Left cardiac atrium (tissue), 4 donors: ENCODE data around the gene COMT. TPM values are rescaled to one million over a fixed set of nuclear protein-coding genes. Genes with fewer than 3 reads are reported as not detected.

Experiments
- ATAC-seq, 2 donors: fragments of 200-7000 bp; cut with Tn5 transposase; one replicate each; pipeline ENCODE4 v1.9.1; 2020; ENCODE audit warnings: mild to moderate bottlenecking in 2 of 2, moderate library complexity in 2 of 2
- DNase-seq: peaks from one replicate; pipeline ENCODE4 v3.0.0-alpha.2; 2020
- intact Hi-C, 2 donors: fragments of 100-400 bp; cut with DNase I; formaldehyde crosslinking; loops; one replicate each; pipeline versions ENCODE4 v1.14.1 to v1.15.1; 2022 to 2023
- total RNA-seq, 2 donors: library from RNA; stranded (reverse); fragmentation: NEBNext Ultra II Directional; extraction: Animal tissue kit (Norgen Biotek cat#: 25700); gene quantifications; one replicate each; pipeline ENCODE4 v1.2.1, GENCODE V29; 2021
- donor health status: DM: no; HTN: yes; CAD: no.
- donor health status: DM: no; HTN: yes; CAD: no; lungs with severe emphysema.
- donor health status: DM: yes; HTN: yes; CAD: no.
- donor health status: Dilated cardiomyopathy.

COMT gene
- total RNA-seq, 2 donors from 2014 or later = 101 to 103 TPM

- intact Hi-C loops = loop anchor here in 1 of 2 donors (10.0 kb wide), 1 partner anchor 140 kb away; the partner anchor contains the start of genes RANBP1 and TRMT2A
- ATAC-seq = peak; percentile 4 to 16
Measured at GRCh38 chr22:19974268-19974861, 32.8 kb downstream of the COMT start.

GRCh38 chr22:19974935-19975706, 33.5 kb downstream of the COMT start:
- ATAC-seq = no peak
- no peak for DNase-seq
- intact Hi-C loops = loop anchor here in 1 of 2 donors (10.0 kb wide), 1 partner anchor 140 kb away; the partner anchor contains the start of genes RANBP1 and TRMT2A

More at GRCh38 chr22:19974268-19974861, 32.8 kb downstream of the COMT start:
- DNase-seq = peak; percentile 53

GRCh38 chr22:19975707-19976035, 34.1 kb downstream of the COMT start:
- DNase-seq (no peak), ATAC-seq (no peak)
- intact Hi-C loops = loop anchor here in 1 of 2 donors (10.0 kb wide), 1 partner anchor 139 kb away; the partner anchor contains the start of genes RANBP1 and TRMT2A

GRCh38 chr22:19976671-19977070, 35.1 kb downstream of the COMT start:
- no peak for DNase-seq
- no peak for ATAC-seq
- intact Hi-C loops = loop anchor here in 1 of 2 donors (10.0 kb wide), 1 partner anchor 138 kb away; the partner anchor contains the start of genes RANBP1 and TRMT2A

- intact Hi-C loops = loop anchor here in 1 of 2 donors (10.0 kb wide), 1 partner anchor 137 kb away; the partner anchor contains the start of genes RANBP1 and TRMT2A
- DNase-seq (no peak), ATAC-seq (no peak)
Measured at GRCh38 chr22:19977296-19978243, 36.0 kb downstream of the COMT start.

GRCh38 chr22:19978748-19979147, 37.2 kb downstream of the COMT start:
- ATAC-seq (no peak), DNase-seq (no peak)
- intact Hi-C loops = loop anchor here in 1 of 2 donors (10.0 kb wide), 1 partner anchor 136 kb away; the partner anchor contains the start of genes RANBP1 and TRMT2A

GRCh38 chr22:19979712-19980493, 38.3 kb downstream of the COMT start:
- intact Hi-C loops = loop anchor here in 1 of 2 donors (10.0 kb wide), 1 partner anchor 135 kb away; the partner anchor contains the start of genes RANBP1 and TRMT2A
- ATAC-seq (no peak), DNase-seq (no peak)

GRCh38 chr22:19980766-19981165, 39.2 kb downstream of the COMT start:
- intact Hi-C loops = no loop called here
- no peak for ATAC-seq
- no peak for DNase-seq

- DNase-seq (no peak), ATAC-seq (no peak)
- intact Hi-C loops = no loop called here
Measured at GRCh38 chr22:19981171-19981960, 39.8 kb downstream of the COMT start.

GRCh38 chr22:19981961-19982920, 40.7 kb downstream of the COMT start:
- DNase-seq (no peak), ATAC-seq (no peak)
- intact Hi-C loops = no loop called here

GRCh38 chr22:19982991-19983578, 41.5 kb downstream of the COMT start:
- intact Hi-C loops = no loop called here
- DNase-seq (no peak), ATAC-seq (no peak)

GRCh38 chr22:19983741-19984140, 42.2 kb downstream of the COMT start:
- ATAC-seq = peak in 1 of 2 donors; percentile 18
- DNase-seq = no peak
- intact Hi-C loops = no loop called here

GRCh38 chr22:19984201-19984753, 42.7 kb downstream of the COMT start:
- peak; percentile 25 to 58 for ATAC-seq
- DNase-seq = peak; percentile 53
- intact Hi-C loops = no loop called here

GRCh38 chr22:19984851-19985811, 43.6 kb downstream of the COMT start:
- DNase-seq (no peak), ATAC-seq (no peak)
- intact Hi-C loops = no loop called here

GRCh38 chr22:19986011-19986409, 44.4 kb downstream of the COMT start:
- DNase-seq (no peak), ATAC-seq (no peak)
- intact Hi-C loops = no loop called here
